PC-9 (cell line): ENCODE measurements around the gene SENP8.

ENCODE experiments used
- CTCF ChIP-seq: fragments of 200-600 bp; sonication (generic); conservative IDR thresholded peaks from 2 replicates; pipeline ENCODE4 v1.6.1; 2017; ENCODE audit warnings: mixed run types, antibody characterized with exemption, mild to moderate bottlenecking, moderate library complexity
- EZH2 ChIP-seq: fragments of 200-600 bp; sonication (generic); IDR thresholded peaks from 2 replicates; pipeline ENCODE4 v1.8.0; 2017; ENCODE audit warnings: antibody characterized with exemption, low read depth

GRCh38 chr15:72068856-72069255 is 49.3 kb upstream of the SENP8 start:
- TF ChIP-seq CTCF (no peak), EZH2 (no peak)
